GM06990 (cell line): Measurements from ENCODE around the gene BAMBI.
A peak's percentile ranks its signal among the peaks of the same experiment; 100 is the strongest.

Experiments
- DNase-seq: peaks from one replicate; pipeline ENCODE4 v3.0.0-alpha.2; 2011; ENCODE audit not compliant: insufficient read length; ENCODE audit errors: extremely low read depth
- H3K27me3 ChIP-seq: replicated peaks from 2 replicates; pipeline ENCODE4 v1.6.0; 2011; ENCODE audit warnings: low read length; ENCODE audit not compliant: control insufficient read depth, insufficient read depth
- H3K36me3 ChIP-seq: 2 replicates; pipeline ENCODE4 v1.5.1; 2011; ENCODE audit warnings: low read length; ENCODE audit not compliant: control insufficient read depth, insufficient read depth
- H3K4me3 ChIP-seq: replicated peaks from 2 replicates; pipeline ENCODE4 v1.5.1; 2011; ENCODE audit warnings: low read depth, mild to moderate bottlenecking, control low read depth, low read length
- CTCF ChIP-seq: IDR thresholded peaks from 2 replicates; pipeline ENCODE4 v1.5.1; 2011; ENCODE audit warnings: low read length, control low read depth, mild to moderate bottlenecking, inconsistent platforms; ENCODE audit not compliant: insufficient read depth, poor library complexity, severe bottlenecking

Gene BAMBI

GRCh38 chr10:28669227-28670173 is 7.8 kb upstream of the BAMBI start:
- DNase-seq, result no peak
- TF ChIP-seq CTCF, result no peak
- Histone ChIP-seq H3K4me3 (no peak overlapping the region), H3K27me3 (no peaks in the 10 kb centered on the region), H3K36me3 (no peaks in the 10 kb centered on the region)

GRCh38 chr10:28674782-28675181 is 2.5 kb upstream of the BAMBI start:
- Histone ChIP-seq H3K27me3 (peaks cover 3% of the 10 kb centered on the region), H3K4me3 (no peak overlapping the region), H3K36me3 (no peaks in the 10 kb centered on the region)
- TF ChIP-seq CTCF, result no peak
- no peak for DNase-seq

GRCh38 chr10:28676326-28676967 is 874 bp upstream of the BAMBI start:
- Histone ChIP-seq H3K36me3 (no peaks in the 10 kb centered on the region), H3K4me3 (peak overlapping the region; percentile 39), H3K27me3 (peaks cover 3% of the 10 kb centered on the region)
- TF ChIP-seq CTCF, result no peak
- DNase-seq, result no peak

- DNase-seq, result peak; percentile 25
- no peak for TF ChIP-seq CTCF
- peak overlapping the region; percentile 60; the same call in 1 of the 2 replicates for H3K4me3 ChIP-seq
- H3K36me3 ChIP-seq, result no peaks in the 10 kb centered on the region
- peaks cover 4% of the 10 kb centered on the region for H3K27me3 ChIP-seq
Observed at GRCh38 chr10:28677888-28678686, 766 bp downstream of the BAMBI start.

GRCh38 chr10:28678687-28679457 is 1.6 kb downstream of the BAMBI start:
- no peak overlapping the region for H3K4me3 ChIP-seq
- peaks cover 4% of the 10 kb centered on the region for H3K27me3 ChIP-seq
- TF ChIP-seq CTCF, result no peak
- no peaks in the 10 kb centered on the region for H3K36me3 ChIP-seq
- no peak for DNase-seq
